ENCODE measurements around the gene TNRC6C.

TNRC6C gene

DNA sequence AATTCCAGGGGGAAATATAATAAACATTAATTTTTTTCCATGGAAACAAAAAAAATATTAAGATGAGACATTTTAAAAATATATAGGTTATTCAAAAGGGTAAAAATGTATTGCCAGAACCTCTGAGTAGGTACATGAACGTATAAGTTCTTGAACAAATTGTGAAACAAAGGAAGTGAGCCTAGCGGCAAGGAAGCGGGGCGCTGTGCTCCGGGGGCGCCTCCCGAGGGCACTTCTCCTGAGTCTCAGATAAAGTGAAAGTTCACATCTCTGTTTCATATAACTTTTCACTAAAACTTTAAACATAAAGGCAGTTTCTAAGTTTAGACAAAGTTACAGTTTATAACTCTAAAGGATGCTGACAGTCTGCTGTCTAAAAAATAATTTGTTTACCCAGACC is 52.3 kb downstream of the TNRC6C start:
- DNase-seq (ENCODE audit: low read depth in 4 of 4, low spot score in 1 of 4): no peak

DNA sequence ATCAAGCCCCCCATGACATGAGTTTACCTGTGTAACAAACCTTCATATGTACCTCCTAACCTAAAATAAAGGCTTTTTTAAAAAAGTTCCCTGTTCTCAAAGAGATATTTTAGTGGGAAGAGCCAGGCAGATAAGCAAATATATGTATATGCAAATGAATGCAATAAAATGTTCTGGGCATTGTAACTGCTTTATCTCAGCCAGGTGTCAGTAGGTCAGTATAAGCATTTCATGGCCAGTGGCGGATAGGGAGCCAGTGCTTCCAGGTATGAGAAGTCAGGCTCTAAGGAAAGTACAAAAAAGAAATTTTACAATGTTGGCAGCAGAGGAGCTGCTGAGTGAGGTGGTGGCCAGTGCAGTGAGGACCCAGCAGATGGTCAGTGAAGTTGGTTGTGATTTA is 53.9 kb downstream of the TNRC6C start:
- DNase-seq (ENCODE audit: low read depth in 4 of 4, low spot score in 1 of 4): no peak

DNA sequence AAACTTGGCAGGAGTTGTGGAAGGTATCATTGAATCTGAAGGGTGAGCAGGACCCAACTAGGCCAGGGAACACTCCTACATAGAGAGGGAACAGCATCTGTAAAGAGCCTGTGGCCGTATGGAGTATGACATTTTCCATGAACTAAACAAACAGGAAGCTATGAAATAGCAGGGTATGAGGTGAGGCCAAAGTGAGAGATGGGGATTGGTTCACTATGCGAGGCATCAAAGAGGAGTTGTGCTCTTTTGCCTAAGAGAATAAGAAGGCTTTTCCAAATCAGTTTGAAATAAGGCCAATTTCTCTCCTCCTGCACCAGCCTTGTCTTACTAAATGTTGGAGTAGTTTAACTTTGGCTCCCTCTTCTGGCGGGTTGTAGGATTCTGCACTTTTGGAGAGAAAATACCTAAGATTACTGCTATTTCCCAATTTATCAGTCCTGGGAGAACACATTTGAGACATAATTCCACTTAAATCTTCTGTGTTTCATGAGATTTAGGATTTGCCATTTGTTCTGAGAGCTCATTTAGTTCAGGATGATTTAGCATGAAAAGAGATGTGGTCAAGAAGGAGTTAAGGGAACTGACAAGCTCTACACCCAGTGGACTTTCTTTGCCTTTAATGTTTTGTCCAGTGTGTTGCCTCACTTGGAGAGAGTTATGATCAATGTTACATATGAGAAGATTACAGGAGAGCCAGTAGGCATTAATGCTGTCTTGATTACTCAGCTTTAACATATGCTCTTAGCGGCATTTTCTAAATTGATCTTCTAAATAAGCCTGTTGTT is 55.4 kb downstream of the TNRC6C start:
- peak; percentile 11 to 50 (median 20) for DNase-seq (ENCODE audit: low read depth in 4 of 4, low spot score in 1 of 4)

DNA sequence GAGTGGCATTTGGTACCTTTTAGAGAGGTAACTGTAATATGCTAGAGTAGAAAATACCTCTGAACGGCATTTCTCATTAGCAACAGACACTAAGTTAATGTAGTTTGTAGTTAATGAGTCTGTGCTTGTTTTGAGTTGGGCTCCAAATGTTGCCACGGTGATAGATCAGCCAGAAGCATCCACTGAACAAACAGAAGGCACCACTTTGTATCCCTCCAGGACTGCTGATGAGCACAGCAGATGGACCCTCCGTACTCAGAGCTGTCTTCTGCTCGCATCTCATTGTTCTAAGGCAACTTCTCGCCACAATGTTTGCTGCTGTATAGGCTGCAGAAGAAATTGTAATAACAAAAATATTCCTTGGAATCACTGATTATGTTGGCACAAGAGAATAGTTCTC is 56.1 kb downstream of the TNRC6C start:
- DNase-seq (ENCODE audit: low read depth in 4 of 4, low spot score in 1 of 4): no peak

DNA sequence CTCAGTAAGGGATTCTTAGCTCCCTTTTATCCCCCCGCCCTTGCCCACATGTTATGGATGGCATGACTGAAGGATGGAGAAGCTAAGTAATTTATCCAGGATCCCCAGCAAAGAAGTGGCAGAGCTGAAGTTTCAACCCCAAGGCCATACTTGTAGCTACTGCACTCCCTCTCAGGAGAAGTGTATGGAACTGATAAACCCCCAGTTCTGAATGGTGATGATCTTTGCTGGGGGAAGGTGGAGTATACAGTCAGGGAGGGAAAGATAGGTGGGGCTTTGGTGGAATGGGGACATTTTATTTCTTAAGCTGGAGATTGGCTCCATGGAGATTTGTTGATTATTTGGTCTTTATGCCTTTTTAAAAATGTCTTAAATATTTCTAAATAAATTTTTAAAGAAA is 58.3 kb downstream of the TNRC6C start:
- no peak for DNase-seq (ENCODE audit: low read depth in 4 of 4, low spot score in 1 of 4)

DNA sequence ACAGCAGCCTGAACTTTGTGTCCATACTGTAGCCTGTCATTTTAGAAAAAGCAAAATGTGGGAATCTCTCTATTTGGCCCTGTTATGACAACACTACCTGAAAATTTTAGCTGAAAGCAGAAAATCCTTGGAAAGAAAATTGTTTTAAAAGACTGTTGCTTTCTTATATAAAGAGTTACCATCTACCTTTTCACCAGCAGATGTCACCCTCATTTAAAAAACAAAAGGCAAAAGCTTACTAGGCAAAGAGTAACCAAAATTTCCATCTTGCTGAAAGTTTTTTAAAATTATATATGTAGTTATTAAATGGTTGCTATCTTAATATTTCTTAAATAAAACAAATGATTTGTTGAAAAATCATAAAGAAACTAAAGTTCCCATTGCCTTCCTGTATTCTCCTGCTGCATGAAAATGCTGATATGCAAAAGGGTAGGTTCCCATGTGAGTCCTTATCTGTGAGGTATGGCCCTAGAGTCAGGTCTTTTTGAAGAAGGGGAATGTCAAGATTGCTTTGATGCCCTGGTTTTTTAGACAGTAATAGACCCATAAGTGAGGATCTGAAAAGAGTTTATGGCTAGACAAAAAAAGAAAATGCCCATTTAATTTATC is 61.0 kb downstream of the TNRC6C start:
- no peak for DNase-seq (ENCODE audit: low read depth in 4 of 4, low spot score in 1 of 4)

DNA sequence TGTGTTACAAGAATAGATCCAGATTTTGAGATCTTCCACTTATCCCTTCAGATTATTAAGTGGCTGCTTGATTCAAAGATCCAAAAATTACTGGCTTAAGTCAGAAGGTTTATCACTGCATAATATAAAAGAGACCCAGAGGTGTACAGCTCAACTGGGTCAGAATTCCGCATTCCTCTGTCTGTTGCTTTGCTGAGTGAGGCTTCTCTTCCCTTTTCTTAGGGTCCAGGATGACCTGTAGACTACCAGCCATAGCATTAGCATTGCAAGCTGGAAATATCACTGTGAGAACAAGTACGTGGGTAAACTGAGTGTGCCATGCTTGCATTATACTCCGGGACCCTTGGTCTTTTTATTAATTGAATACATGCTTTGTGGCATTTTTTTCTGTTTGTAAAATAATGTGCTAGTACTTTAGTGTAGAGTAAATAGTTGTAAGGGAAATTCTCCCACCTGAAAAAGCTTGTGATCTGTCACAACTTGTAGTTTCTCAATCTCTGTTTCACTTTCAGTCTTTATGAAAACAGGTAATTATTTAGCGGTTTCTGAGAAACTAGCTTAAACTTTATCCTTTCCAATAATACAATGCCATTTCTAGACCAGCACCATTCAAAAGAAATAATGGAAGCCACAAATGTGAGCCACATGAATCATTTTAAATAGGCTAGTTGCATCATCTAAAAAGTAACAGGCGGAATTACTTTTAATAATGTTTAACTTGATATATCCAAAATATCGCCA is 61.6 kb downstream of the TNRC6C start:
- DNase-seq (ENCODE audit: low read depth in 4 of 4, low spot score in 1 of 4): no peak

DNA sequence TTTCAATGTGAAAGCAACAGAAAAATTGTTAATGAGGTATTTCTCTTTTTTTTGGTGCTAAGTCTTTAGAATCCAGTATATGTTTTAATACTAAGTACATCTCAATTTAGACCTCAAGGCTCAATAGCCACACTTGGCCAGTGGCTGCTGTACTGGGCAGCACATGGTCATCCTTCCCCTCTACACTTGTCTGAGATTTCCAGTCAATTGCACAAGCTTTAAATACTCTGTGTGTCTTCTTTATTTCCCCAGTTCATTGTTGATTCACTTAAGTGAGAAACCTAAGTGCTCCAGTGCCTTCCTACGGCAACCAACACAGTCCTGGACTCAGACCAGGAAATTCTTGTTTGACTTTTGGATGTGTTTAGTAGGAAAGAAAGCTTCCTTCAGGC is 62.2 kb downstream of the TNRC6C start:
- no peak for DNase-seq (ENCODE audit: low read depth in 4 of 4, low spot score in 1 of 4)

DNA sequence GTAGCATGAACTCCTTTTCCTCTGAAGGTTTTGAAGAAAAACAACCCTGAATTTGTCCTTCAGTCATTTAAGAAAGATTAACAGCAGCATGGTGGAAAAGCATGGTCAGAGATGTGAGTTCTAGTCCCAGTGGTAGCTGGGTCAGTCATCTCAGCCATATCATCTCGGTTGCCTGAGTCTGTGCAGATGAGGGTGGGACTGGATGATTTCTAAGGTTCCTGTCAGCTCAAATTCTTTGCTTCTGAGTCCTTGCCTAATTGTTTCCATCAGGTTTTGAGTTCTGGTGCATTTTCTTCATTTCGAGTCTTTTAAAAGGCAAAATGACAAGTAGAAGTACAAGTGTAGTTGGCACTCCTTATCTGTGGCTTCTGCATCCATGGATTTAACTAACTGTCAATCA is 63.9 kb downstream of the TNRC6C start:
- no peak for DNase-seq (ENCODE audit: low read depth in 4 of 4, low spot score in 1 of 4)

DNA sequence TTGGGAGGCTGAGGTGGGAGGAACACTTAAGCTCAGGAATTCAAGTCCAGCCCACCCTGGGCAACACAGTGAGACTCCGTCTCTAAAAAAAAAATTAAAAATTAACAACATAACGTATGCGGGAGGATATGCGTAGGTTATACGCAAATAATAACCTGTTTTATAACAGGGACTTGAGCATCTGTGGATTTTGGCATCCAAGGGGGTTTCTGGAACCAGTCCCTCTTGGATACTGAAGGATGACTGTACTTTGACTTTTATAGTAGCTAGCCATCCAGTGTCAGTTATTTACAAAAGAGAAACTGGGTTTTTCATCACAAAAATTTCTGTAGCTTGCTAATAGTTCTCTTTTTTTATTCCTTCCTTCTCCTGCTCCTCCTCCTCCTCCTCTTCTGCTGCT is 64.5 kb downstream of the TNRC6C start:
- DNase-seq (ENCODE audit: low read depth in 4 of 4, low spot score in 1 of 4): no peak

DNA sequence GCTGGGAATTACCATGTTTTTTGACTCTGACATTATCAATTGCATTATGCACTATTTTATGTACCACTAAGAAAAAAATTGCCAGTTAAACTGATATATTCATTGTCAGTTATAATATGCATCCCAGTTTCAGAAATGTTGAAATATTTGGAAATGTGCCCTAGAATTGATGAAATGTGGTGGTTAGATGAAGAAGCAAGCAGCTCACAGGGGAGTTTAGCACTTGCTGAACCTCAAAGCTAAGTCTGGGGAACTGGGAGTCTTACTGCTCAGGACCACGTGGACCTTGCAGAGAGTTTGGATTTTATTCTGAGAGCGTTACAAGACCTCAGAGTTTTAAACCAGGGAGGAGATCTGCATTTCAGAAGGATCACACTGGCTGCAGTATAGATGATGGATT is 67.9 kb downstream of the TNRC6C start:
- no peak for DNase-seq (ENCODE audit: low read depth in 4 of 4, low spot score in 1 of 4)

DNA sequence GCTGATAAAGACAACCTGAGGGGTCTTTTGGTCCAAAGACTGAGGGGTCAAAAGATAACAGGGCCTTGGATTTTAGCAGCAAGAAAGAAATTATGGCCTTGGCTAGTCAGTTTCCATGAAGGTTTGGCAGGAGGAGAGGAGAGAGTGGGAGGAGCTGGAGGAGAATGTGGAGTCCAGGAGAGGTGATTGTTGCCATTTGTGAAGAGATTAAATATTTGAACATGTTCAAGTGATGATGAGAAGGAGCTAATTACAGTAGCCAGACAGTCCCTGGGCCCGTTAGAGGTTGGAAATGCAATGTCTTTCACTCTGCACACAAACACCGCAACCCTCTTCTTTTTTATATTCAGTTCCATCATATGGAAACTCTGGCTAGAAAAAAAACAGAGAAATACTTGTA is 68.6 kb downstream of the TNRC6C start:
- DNase-seq (ENCODE audit: low read depth in 4 of 4, low spot score in 1 of 4): no peak

DNA sequence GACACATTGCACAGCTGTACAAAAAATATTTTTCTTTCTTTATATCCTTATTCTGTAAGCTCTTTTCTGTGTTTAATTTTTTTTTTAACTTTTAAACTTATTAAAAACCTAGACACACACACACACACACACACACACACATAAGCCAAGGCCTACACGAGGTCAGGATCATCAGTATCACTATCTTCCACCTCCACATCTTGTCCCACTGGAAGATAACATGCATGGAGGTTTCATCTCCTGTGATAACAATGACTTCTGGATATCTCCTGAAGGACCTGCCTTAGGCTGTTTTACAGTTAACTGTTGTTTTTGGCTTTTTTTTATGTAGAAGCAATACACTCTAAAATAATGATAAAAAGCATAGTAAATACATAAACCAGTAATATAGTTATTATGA is 71.2 kb downstream of the TNRC6C start:
- DNase-seq (ENCODE audit: low read depth in 4 of 4, low spot score in 1 of 4): no peak

DNA sequence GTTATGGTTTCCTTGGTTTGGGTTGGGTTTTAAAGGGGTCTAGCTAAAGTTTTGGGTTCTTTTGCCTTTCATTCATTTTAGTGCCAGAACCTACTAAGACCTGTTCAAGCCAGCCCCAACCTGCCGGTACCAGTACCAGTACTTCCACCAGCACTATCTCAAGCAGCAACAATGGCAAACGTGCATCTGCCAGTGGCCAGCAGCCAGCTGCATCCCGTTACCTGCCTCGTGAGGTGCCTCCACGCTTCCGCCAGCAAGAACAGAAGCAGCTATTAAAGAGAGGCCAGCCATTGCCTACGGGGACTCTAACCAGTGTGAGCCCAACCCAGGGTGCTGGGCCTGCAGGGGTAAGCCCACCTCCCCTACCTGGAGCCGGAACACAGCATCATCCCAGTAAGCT is 72.9 kb downstream of the TNRC6C start:
- no peak for DNase-seq (ENCODE audit: low read depth in 4 of 4, low spot score in 1 of 4)

DNA sequence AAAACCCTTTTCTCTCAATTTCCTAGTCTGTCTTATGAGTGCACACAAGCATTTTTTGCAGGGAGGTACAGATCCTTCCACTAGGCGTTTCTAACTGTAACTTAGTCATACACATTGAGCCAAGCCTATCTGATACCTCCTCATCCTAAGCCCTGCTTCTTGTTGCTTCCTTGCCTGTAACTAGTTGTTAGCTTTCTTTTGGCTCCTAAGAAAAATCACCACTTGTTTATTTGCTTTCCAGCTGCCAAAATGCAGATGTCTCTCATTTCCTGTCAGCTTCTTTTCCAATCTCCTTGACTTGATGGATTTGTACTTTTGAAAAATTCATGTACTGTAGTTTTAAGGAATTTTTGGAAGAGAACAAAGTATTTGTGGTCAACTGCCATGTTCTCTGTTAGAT is 73.7 kb downstream of the TNRC6C start:
- DNase-seq (ENCODE audit: low read depth in 4 of 4, low spot score in 1 of 4): no peak

DNA sequence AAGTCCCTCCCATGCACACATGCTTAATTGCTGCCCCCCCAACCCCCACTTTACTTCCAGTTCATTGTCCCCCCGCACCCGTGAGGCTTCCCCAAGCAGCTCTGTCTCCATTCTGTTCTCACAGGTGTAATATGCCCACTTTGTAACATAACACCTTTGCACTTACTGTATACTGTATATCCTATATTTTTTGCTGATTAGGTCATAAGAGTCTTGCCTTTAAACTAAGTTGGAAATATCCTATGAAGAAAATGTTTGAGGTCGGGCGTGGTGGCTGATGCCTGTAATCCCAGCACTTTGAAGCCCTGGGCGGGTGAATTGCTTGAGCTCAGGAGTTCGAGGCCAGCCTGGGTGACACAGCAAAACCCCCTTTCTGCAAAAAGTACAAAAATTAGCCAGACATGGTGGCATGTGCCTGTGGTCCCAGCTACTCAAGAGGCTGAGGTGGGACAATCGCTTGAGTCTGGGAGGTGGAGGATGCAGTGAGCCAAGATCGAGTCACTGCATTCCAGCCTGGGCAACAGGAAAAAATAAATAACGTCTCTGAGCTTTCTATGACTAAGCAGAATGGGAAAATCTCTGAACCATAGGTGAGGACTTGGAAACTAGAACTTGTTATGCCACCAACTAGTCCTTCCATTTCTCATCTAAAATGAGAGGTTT is 76.1 kb downstream of the TNRC6C start:
- no peak for DNase-seq (ENCODE audit: low read depth in 4 of 4, low spot score in 1 of 4)

DNA sequence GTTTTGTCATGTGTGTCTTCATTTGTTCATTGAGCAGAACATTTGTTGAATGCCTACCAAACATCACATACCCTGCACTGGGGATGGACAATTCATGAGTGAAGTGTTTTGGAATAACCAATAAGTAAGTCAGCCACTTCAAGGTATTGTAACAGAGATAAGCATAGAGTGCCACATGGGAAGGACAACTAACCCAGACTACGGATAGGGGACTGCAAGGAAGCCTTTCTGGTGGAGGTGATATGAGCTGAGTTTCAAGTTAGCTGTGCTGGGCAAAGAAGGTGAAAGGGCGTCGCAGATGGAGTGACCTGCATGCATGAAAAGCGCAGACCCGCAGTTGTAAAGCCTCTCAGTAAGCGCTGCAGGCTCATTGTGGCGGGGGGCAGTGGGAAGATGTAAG is 78.8 kb downstream of the TNRC6C start:
- DNase-seq (ENCODE audit: low read depth in 4 of 4, low spot score in 1 of 4): no peak

DNA sequence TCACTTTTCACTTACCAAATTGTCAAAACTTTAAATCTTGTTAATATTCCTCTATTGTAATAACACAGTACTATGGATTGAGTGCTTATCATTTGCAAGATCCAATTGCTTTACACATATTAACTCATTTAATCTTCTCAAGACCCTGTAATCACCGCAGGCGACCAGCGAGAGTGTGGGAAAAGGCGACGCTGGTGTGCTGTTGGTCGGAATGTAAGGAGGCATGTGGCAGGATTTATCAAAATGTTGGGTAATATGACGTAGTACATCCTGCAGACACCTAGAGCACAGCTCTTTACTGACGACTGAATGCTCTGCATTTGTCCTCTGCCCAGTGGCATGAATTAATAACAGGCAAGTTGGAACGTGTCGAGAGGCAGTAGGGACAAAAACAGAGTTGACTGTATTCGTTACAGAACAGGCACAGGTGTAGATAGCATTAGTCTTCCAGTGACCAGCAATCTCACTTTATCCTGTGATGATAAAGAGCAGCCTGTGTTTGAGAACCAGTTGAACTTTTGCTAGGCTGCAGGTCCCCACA is 80.3 kb downstream of the TNRC6C start:
- no peak for DNase-seq (ENCODE audit: low read depth in 4 of 4, low spot score in 1 of 4)

DNA sequence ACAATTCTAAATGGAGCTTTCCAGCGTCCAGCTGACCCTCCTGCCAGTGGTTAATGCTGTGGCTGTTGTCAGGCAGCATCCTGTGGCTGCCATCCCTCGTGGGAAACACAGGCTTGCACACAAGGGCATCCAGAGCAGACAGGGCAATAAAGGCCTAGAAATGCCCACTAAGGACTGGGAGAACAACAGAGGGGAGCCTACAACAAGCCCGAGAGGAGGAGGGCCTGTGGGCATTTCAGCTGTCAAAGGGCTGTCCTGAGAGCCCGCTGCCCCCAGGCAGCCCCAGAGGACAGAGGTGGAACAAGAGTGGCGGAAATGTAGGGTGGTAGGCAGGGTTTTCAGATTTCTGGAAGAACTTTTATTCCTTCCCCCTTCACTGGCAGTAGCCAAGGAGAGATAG is 81.1 kb downstream of the TNRC6C start:
- no peak for DNase-seq (ENCODE audit: low read depth in 4 of 4, low spot score in 1 of 4)

DNA sequence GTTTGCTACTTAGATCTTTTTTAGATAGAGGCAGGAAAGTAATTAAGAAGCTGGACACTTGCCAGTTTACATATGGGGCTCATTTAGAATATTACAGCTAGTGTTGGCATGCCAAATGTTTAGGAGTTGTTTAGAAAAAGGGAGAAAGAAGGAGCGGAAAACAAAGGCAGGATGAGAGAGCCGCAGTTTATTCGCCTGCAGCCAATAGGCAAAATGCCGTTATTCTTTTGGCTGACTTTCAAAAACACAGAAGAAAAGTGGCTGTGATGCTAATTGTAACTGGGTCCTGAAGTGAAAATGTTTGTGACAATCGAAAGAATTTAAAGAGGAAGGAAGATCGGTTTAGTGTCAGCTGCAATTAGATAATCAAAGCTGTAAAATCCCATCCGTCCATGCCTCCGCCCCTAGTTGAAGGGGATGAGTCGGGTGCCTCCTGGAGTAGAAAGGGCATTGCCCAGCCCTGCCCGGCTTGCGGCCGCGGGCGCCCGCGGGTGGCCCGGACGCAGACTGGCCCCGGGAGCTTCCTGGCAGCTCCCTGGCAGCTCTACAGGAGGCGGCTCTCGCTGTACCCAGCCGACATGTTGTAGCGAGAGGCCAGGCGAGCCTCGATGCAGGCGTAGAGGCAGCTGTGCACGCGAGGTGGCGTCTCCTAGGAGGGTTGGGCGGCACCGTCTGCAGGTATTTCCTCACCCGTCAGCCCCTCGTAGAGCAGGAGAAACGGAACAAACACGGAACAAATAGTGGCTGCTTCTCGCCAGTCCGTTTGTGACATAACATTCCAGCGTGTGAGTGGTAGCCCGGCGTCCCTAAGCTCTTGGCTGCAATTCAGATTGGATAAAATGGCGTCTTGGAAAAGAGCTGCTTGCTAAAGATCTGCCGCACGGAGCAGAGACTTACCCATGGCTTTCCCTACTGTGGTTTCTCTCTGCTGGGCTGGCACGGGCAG is 82.2 kb downstream of the TNRC6C start:
- peak in 1 of 4 experiments; percentile 6 for DNase-seq (ENCODE audit: low read depth in 4 of 4, low spot score in 1 of 4)
